Peyer's patch (tissue), 4 donors: ENCODE data around the gene ZNF205. TPM values are rescaled to one million over a fixed set of nuclear protein-coding genes. Genes with fewer than 3 reads are reported as not detected.
A peak's percentile ranks its signal among the peaks of the same experiment; 100 is the strongest.
"Not testable (repeated sequence)": the region's sequence is repeated elsewhere in the genome, so short reads cannot be mapped to it uniquely, and the experiment has no call there.

Experiments
- DNase-seq, 3 donors: peaks; one replicate each; pipeline ENCODE4 v3.0.0-alpha.2; 2017 to 2019
- H3K27ac ChIP-seq, 4 donors: fragments of 200-600 bp; sonication (generic); one replicate each; pipeline ENCODE4 v1.5.1; 2016 to 2019
- H3K27me3 ChIP-seq, 2 donors: fragments of 200-600 bp; sonication (generic); one replicate each; pipeline ENCODE4 v1.5.1; 2019
- H3K36me3 ChIP-seq, 3 donors: fragments of 200-600 bp; sonication (generic); one replicate each; pipeline ENCODE4 v1.5.1; 2016 to 2019
- H3K4me1 ChIP-seq, 4 donors: fragments of 200-600 bp; sonication (generic); one replicate each; pipeline ENCODE4 v1.5.1; 2016 to 2019
- H3K4me3 ChIP-seq, 4 donors: fragments of 200-600 bp; sonication (generic); 1 replicate in 3 of 4; 2 replicates in 1 of 4; pipeline ENCODE4 v1.5.1; 2016 to 2019; ENCODE audit warnings: mild to moderate bottlenecking in 1 of 4
- H3K9me3 ChIP-seq, 4 donors: fragments of 200-600 bp; sonication (generic); one replicate each; pipeline ENCODE4 v1.5.1; 2016 to 2019; ENCODE audit warnings: mild to moderate bottlenecking in 1 of 4
- CTCF ChIP-seq, 6 experiments: fragments of 450-650 bp in 4 of 6; fragments of 200-600 bp in 2 of 6; sonication (generic) in 1 of 6; IDR thresholded peaks; one replicate each; pipeline ENCODE4 v1.5.1; 2017 to 2019; ENCODE audit warnings: antibody characterized with exemption in 6 of 6, mild to moderate bottlenecking in 3 of 6, moderate library complexity in 1 of 6
- POLR2A ChIP-seq, 2 donors: fragments of 450-650 bp; IDR thresholded peaks; one replicate each; pipeline ENCODE4 v1.5.1; 2017; ENCODE audit warnings: antibody characterized with exemption in 2 of 2, mild to moderate bottlenecking in 2 of 2, moderate library complexity in 2 of 2
- total RNA-seq, 4 donors: library from RNA; depleted of rRNA; stranded (reverse); fragments of >200 nt; gene quantifications; one replicate each; pipeline ENCODE4 v1.1.0, GENCODE V29; 2016

Gene ZNF205
- total RNA-seq, 4 donors from 2014 or later = 5.0 to 24.6 (median 16.2) TPM

- H3K4me3 ChIP-seq = no peak overlapping the region
- H3K27ac ChIP-seq = no peak overlapping the region
- no peak for TF ChIP-seq POLR2A (IDR thresholded peaks at IDR 0.05)
- no peak for TF ChIP-seq CTCF (IDR thresholded peaks at IDR 0.05)
- H3K27me3 ChIP-seq = no peaks in the 10 kb centered on the region
- peaks cover 0 to 4% (median 0%) of the 10 kb centered on the region in 4 donors for H3K9me3 ChIP-seq
- H3K36me3 ChIP-seq = no peaks in the 10 kb centered on the region
- DNase-seq = no peak
- H3K4me1 ChIP-seq = peaks cover 0 to 28% (median 19%) of the 10 kb centered on the region in 4 donors
These were observed 32.4 kb upstream of the ZNF205 start for GRCh38 chr16:3080024-3080423.

- H3K4me3 ChIP-seq, H3K27ac ChIP-seq, H3K9me3 ChIP-seq, H3K36me3 ChIP-seq, H3K27me3 ChIP-seq, DNase-seq: not testable (repeated sequence)
- H3K4me1 ChIP-seq = peaks cover 3 to 13% (median 5%) of the 10 kb centered on the region in 4 donors
These were observed 30.4 kb upstream of the ZNF205 start for GRCh38 chr16:3081957-3082356.

DNA sequence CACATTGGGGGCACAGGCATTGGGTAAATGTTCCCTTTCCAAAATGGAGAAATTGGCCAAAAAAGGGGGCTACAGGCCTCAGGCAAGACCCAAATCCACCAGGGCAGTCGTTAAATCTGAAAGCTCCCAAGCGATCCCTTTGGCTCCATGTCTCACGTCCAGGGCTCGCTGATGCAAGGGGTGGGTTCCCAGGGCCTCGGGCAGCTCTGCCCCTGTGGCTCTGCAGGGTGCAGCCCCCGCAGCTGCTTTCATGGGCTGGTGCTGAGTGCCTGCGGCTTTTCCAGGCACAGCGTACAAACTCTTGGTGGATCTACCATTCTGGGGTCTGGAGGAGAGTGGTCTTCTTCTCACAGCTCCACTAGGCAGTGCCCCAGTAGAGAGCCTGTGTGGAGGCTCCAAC, 29.0 kb upstream of the ZNF205 start:
- not testable (repeated sequence) for H3K9me3 ChIP-seq, H3K27ac ChIP-seq, DNase-seq, H3K36me3 ChIP-seq, H3K27me3 ChIP-seq, H3K4me3 ChIP-seq
- peaks cover 0 to 16% (median 2%) of the 10 kb centered on the region in 4 donors for H3K4me1 ChIP-seq

GRCh38 chr16:3084491-3084890, 27.9 kb upstream of the ZNF205 start:
- TF ChIP-seq POLR2A (IDR thresholded peaks at IDR 0.05) (no peak), CTCF (IDR thresholded peaks at IDR 0.05) (no peak)
- no peaks in the 10 kb centered on the region for H3K27me3 ChIP-seq
- H3K9me3 ChIP-seq = no peaks in the 10 kb centered on the region
- no peaks in the 10 kb centered on the region for H3K36me3 ChIP-seq
- no peak overlapping the region for H3K27ac ChIP-seq
- no peak for DNase-seq
- peaks cover 0 to 16% (median 2%) of the 10 kb centered on the region in 4 donors for H3K4me1 ChIP-seq
- no peak overlapping the region for H3K4me3 ChIP-seq

DNA sequence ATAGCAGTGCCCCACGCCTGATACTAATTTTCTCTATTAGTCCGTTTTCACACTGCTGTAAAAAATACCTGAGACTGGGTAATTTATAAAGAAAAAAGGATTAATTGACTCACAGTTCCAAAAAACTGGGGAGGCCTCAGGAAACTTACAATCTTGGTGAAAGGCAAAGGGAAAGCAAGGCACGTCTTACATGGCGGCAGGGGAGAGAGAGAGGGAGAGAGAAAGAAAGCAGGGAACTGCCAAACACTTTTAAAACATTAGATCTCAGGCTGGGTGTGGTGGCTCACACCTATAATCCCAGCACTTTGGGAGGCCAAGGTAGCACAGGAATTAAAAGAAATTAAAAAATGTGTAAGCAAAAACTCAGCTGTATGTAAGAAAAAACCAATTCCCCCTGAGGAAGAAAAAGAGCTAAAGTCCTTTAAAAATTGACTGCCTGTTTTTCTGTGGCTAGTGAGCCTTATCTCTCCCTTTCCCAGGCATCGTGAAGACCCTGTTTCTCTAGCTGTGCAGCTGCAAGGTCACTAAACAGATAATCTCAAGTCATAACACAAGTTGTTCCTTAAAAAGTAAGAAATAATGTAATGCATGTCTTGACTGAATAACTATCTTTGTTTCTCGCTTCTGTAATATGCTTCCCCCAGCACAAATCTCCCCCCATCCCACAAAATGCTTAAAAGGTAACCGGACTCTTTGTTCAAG, 27.3 kb upstream of the ZNF205 start:
- TF ChIP-seq CTCF (IDR thresholded peaks at IDR 0.05) (no peak), POLR2A (IDR thresholded peaks at IDR 0.05) (no peak)
- H3K27me3 ChIP-seq = no peaks in the 10 kb centered on the region
- H3K4me3 ChIP-seq = no peak overlapping the region
- no peaks in the 10 kb centered on the region for H3K36me3 ChIP-seq
- H3K27ac ChIP-seq = no peak overlapping the region
- no peak for DNase-seq
- no peaks in the 10 kb centered on the region for H3K9me3 ChIP-seq
- peaks cover 0 to 16% (median 2%) of the 10 kb centered on the region in 4 donors for H3K4me1 ChIP-seq

GRCh38 chr16:3085868-3086595, 26.4 kb upstream of the ZNF205 start:
- H3K4me3 ChIP-seq = peak overlapping the region in 2 of 4 donors; percentile 33 to 44
- no peaks in the 10 kb centered on the region for H3K9me3 ChIP-seq
- TF ChIP-seq POLR2A (IDR thresholded peaks at IDR 0.05) (no peak), CTCF (IDR thresholded peaks at IDR 0.05) (no peak)
- no peaks in the 10 kb centered on the region for H3K27me3 ChIP-seq
- no peak for DNase-seq
- no peaks in the 10 kb centered on the region for H3K36me3 ChIP-seq
- peaks cover 0 to 16% (median 2%) of the 10 kb centered on the region in 4 donors for H3K4me1 ChIP-seq
- peak overlapping the region in 2 of 4 donors; percentile 57 to 60 for H3K27ac ChIP-seq
